WTC11 (cell line): ENCODE measurements around the gene LOX.

Experiments
- CBFB ChIP-seq: sonication (generic); formaldehyde crosslinking; IDR thresholded peaks from 2 replicates; pipeline ENCODE4 v1.8.1; 2022; ENCODE audit warnings: mild to moderate bottlenecking, low read depth, missing genetic modification reagents
- CREB1 ChIP-seq: sonication (generic); formaldehyde crosslinking; IDR thresholded peaks from 2 replicates; pipeline ENCODE4 v1.8.0; 2023; ENCODE audit warnings: mild to moderate bottlenecking, missing genetic modification reagents
- CTCF ChIP-seq: fragments of 200-600 bp; IDR thresholded peaks from 2 replicates; pipeline ENCODE4 v1.8.0; 2022; ENCODE audit warnings: antibody characterized with exemption
- FOXJ3 ChIP-seq: sonication (generic); formaldehyde crosslinking; IDR thresholded peaks from 2 replicates; pipeline ENCODE4 v1.9.0; 2021; ENCODE audit warnings: missing genetic modification reagents, mild to moderate bottlenecking, borderline replicate concordance
- JUN ChIP-seq: sonication (generic); formaldehyde crosslinking; IDR thresholded peaks from 2 replicates; pipeline ENCODE4 v1.8.0; 2023; ENCODE audit warnings: mild to moderate bottlenecking, missing genetic modification reagents
- NR3C1 ChIP-seq: sonication (generic); formaldehyde crosslinking; conservative IDR thresholded peaks from 2 replicates; pipeline ENCODE4 v1.8.1; 2023; ENCODE audit warnings: low read depth, mild to moderate bottlenecking, missing genetic modification reagents

GRCh38 chr5:122126177-122126755 lies 48.2 kb upstream of the LOX start:
- no peak for TF ChIP-seq CBFB
- TF ChIP-seq CTCF, result no peak
- TF ChIP-seq CREB1 (CRISPR knock-in tag), result no peak
- TF ChIP-seq FOXJ3 (CRISPR knock-in tag), result no peak
- no peak for TF ChIP-seq JUN (CRISPR knock-in tag)
- no peak for TF ChIP-seq NR3C1 (CRISPR knock-in tag)
